HEK293 (cell line): ENCODE data around the gene ZNF692.

ENCODE experiments used
- TF ChIP-seq, protein P1 (sequence below): fragments of 450-650 bp; formaldehyde crosslinking; IDR thresholded peaks from 2 replicates; pipeline ENCODE4 v1.5.1; 2017; ENCODE audit warnings: missing biosample characterization, missing genetic modification characterization
- TF ChIP-seq, protein P2 (sequence below): fragments of 450-650 bp; formaldehyde crosslinking; IDR thresholded peaks from 2 replicates; pipeline ENCODE4 v1.5.1; 2016; ENCODE audit warnings: missing biosample characterization, missing genetic modification characterization
- TF ChIP-seq, protein P3 (sequence below): sonication (generic); formaldehyde crosslinking; IDR thresholded peaks from 2 replicates; pipeline ENCODE4 v1.8.1; 2022; ENCODE audit warnings: mild to moderate bottlenecking, moderate library complexity, missing genetic modification reagents

DNA sequence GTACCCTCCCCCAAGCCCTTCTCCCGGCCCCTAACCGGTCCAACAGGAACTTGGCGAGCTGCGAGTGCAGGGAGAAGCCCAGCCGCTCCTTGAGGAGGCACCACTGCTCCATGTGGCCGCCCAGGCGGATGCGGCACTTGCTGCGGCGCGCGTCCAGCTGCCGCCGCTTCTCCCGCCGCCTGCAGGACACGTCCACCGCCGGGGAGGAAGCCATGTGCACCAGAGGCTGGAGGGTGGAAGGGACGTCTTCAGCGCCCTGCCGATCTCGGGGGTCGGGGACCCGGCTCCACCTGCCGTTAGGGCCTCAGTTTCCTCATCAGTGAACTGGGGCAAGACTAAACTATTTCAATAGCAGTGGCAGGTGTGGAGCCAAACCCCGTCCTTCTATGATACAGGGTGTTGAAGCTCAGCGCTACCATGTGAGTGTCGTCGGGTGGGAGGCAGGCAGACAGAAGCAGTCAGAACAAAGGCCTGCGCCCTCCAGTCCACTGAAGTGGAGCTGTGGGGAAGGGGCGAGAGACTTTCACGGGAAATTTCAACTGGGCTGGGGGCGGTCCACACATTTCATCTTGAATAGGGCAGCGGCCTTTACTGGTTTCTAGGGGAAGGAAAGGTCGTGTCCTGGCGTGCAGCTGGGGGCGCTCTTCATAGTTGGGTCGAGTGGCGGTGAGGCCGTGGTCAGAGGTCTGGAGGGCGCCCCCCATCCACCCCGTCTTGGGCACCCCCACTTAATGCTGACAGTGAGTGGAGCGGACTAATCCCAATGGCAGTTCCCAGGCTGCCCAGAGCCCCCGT is 592 bp downstream of the ZNF692 start:
- TF ChIP-seq, protein P1, sequence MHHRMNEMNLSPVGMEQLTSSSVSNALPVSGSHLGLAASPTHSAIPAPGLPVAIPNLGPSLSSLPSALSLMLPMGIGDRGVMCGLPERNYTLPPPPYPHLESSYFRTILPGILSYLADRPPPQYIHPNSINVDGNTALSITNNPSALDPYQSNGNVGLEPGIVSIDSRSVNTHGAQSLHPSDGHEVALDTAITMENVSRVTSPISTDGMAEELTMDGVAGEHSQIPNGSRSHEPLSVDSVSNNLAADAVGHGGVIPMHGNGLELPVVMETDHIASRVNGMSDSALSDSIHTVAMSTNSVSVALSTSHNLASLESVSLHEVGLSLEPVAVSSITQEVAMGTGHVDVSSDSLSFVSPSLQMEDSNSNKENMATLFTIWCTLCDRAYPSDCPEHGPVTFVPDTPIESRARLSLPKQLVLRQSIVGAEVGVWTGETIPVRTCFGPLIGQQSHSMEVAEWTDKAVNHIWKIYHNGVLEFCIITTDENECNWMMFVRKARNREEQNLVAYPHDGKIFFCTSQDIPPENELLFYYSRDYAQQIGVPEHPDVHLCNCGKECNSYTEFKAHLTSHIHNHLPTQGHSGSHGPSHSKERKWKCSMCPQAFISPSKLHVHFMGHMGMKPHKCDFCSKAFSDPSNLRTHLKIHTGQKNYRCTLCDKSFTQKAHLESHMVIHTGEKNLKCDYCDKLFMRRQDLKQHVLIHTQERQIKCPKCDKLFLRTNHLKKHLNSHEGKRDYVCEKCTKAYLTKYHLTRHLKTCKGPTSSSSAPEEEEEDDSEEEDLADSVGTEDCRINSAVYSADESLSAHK (tag by site-specific recombination) = 0 out of 2 replicates have a peak, but pooled peaks have one; percentile 18
- TF ChIP-seq, protein P2, sequence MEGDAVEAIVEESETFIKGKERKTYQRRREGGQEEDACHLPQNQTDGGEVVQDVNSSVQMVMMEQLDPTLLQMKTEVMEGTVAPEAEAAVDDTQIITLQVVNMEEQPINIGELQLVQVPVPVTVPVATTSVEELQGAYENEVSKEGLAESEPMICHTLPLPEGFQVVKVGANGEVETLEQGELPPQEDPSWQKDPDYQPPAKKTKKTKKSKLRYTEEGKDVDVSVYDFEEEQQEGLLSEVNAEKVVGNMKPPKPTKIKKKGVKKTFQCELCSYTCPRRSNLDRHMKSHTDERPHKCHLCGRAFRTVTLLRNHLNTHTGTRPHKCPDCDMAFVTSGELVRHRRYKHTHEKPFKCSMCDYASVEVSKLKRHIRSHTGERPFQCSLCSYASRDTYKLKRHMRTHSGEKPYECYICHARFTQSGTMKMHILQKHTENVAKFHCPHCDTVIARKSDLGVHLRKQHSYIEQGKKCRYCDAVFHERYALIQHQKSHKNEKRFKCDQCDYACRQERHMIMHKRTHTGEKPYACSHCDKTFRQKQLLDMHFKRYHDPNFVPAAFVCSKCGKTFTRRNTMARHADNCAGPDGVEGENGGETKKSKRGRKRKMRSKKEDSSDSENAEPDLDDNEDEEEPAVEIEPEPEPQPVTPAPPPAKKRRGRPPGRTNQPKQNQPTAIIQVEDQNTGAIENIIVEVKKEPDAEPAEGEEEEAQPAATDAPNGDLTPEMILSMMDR = no peak
- TF ChIP-seq, protein P3, sequence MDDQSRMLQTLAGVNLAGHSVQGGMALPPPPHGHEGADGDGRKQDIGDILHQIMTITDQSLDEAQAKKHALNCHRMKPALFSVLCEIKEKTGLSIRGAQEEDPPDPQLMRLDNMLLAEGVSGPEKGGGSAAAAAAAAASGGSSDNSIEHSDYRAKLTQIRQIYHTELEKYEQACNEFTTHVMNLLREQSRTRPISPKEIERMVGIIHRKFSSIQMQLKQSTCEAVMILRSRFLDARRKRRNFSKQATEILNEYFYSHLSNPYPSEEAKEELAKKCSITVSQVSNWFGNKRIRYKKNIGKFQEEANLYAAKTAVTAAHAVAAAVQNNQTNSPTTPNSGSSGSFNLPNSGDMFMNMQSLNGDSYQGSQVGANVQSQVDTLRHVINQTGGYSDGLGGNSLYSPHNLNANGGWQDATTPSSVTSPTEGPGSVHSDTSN (CRISPR knock-in tag) = no peak
